NCI-H526 treated with DMSO at 0.1 percent for 48 hours (cell line): ENCODE measurements around the gene PIK3CD.
"Not testable (repeated sequence)": the region's sequence is repeated elsewhere in the genome, so short reads cannot be mapped to it uniquely, and the experiment has no call there.

Source experiments
- DNase-seq: peaks from one replicate; lab custom pipeline; 2025; lab: John Stamatoyannopoulos, UW

PIK3CD gene

GRCh38 chr1:9621032-9621431 lies 30.5 kb upstream of the PIK3CD start:
- no peak for DNase-seq

- no peak for DNase-seq
Measured at GRCh38 chr1:9624081-9624480, 27.4 kb upstream of the PIK3CD start.

DNA sequence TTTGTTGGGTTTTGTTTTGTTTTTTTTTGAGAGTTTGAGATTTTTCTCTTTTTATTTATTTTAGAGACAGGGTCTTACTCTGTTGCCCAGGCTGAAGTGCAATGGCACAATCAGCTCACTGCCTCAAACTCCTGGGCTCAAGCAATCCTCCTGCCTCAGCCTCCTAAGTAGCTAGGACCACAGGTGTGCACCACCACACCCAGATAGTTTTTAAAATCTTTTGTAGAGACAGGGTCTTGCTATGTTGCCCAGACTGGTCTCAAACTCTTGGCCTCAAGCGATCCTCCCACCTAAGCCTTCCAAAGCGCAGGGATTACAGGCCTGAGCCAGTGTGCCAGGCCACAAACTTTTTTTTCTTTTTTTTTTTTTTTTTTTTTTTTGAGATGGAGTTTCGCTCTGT lies 26.5 kb upstream of the PIK3CD start:
- not testable (repeated sequence) for DNase-seq

GRCh38 chr1:9626201-9626608 lies 25.3 kb upstream of the PIK3CD start:
- no peak for DNase-seq

- DNase-seq = no peak
Measured at GRCh38 chr1:9628541-9629444, 22.7 kb upstream of the PIK3CD start.

- DNase-seq = no peak
Measured at GRCh38 chr1:9629445-9630201, 21.9 kb upstream of the PIK3CD start.

DNA sequence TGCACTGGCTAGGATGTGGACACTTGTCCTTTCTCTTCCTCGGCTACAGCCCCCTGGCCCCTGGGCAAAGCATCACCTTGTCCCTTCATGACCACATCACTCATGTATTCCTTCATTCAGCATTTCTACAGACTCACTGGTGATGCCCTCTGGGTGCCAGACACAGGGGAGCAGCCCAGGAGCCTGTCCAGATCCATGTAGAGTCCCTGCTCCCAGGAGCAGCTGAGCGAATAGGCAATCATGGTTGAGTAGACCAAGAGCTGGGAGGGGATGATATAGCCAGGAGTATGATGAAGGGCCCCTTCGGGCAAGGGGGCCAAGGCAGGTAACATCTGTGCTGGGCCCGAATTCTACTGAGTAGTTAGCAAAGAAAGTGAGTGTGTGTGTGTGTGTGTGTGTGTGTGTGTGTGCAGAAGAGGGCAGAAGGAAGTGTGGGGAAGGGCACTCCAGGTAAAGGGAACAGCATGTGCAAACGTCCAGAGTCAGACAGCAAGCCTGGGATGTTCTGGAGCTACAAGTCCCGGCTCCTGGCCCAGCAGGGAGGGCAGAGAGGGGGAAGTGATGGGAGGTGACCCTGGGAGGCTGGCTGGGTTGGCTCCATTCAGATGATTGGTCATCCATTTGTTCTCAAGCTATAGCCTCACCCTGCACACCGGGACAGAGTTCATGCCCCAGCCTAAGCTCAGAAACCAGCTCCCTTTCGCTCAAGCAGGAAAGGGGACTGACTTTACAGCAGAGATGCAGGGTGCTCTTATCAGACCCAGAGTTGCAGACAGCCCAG lies 21.0 kb upstream of the PIK3CD start:
- DNase-seq = no peak

DNA sequence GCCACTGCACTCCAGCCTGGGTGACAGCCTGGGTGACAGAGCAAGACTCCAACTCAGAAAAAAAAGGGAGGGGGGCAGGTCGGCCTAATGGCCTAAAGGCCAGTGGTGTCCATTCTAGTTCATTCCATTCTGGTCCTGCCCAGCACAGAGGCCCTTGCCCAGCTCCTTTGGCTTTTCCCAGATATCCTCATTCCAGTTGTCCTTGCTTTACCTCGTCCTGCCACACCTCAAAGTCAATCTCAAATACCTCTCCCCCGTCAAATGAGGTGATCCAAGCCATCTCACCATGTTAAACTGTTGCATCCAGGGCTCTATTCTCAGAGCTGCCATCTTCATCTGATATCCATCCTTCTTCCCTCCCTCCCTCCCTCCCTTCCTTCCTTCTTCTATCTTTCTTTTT lies 19.9 kb upstream of the PIK3CD start:
- DNase-seq = no peak

DNA sequence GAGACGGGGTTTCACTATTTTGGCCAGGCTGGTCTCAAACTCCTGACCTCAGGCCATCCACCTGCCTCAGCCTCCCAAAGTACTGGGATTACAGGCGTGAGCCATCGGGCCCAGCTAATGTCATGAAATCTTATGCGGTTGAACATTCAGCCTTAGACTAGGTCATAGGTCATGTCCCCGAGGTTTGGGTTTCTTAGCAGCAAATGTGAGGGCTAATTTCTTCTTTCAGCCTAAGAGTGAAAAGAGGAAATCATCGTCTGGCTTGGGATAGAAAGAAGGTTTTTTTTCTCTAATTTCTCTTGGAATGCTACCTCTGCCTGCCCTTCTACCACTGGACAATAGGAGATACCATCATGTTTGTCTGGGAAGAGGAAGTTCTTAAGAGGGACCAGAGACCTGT lies 18.0 kb upstream of the PIK3CD start:
- DNase-seq = no peak

DNA sequence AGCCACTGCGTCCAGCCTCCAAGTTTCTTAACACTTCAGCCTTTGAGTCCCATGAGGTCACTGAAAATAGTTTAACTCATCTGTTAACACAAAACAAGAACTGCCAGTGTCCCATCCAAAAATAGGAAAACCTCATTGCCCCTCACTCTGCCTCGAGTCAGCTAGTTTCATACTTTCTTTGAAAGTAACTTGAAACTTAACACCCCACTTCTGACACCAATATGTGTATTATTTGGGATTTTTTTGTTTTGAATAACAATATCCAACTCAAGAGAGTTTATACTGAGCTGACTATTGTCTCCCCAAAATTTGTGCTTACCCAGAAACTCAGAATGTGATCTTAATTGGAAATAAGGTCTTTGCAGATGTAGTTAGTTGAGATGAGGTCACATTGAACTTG lies 16.9 kb upstream of the PIK3CD start:
- DNase-seq = no peak

DNA sequence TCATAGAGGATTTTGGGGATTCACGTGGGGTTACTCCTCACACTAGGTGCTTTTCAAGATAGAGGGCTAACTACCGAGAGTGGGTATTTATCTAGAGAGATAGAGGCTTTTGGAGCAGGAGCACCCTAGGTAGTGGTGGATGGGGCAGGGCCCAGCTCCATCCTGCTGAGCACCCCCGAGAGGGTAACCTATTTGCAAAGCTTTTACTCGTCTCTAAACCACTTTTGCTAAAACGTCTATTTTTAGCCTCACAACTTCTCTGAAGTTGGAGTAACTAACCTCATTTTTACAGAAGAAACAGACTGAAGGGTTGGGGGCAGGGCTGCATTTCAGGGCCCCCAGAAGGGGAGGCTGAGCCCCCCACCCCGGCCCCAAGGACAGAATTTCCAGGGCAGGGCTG lies 12.3 kb upstream of the PIK3CD start:
- DNase-seq = no peak

GRCh38 chr1:9643351-9644256 lies 7.9 kb upstream of the PIK3CD start:
- DNase-seq = no peak

DNA sequence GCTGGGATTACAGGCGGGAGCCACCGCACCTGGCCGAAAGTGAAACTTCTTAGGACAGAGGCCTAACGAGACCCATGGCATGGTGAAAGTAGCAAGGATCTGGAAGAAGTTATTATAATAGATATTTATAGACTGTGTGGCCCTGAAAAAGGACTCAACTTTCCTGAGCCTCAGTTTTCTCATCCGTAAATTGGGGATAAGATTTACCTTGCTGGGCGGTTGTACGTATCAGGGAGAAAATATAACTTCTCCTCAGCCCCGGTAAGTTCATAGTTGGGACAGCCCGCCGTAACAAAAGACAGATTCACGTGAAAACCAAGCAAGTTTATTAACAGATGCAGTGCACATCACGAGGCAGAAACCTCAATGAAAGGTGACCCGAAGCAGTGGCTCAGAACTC lies 5.5 kb upstream of the PIK3CD start:
- DNase-seq = no peak

DNA sequence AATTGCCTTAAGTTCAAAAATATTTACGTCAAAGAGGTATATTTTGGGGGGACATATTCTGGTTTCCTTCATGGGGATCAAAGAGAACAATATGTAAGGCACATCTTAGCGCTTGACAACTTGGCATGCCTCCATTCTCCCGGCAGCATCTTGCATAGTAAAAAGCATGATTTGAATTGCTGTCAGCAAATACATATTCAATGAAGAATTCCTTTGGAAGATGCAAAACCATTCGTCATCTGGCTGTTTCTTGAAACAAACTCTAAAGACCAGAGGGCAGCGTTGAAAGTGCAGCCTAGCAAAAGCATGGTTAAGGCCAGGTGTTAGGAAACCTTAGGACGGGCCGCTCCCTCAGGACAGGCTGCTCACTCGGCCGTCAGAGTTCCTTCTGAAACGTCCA lies 3.4 kb upstream of the PIK3CD start:
- DNase-seq = no peak

DNA sequence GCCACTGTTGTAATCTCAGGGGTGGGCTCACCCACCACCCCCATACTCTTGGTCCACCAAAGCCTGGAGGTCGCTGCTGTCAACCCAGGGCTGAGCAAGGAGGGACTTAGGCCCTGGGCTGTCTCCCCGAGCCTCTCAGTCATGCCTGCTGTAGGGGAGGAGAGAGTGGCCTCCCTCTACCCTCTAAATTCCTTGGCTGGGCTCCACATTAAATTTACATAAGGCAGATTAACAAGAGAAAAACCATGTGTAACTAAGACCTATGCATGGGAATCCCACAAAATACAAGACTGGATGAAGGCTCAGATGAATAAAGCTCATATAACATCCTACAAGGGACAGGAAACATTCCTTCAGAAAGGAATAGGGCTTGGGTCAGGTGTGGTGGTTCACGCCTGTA lies 1.8 kb upstream of the PIK3CD start:
- DNase-seq = no peak

- no peak for DNase-seq
Measured at GRCh38 chr1:9651220-9651564, 339 bp upstream of the PIK3CD start.

- no peak for DNase-seq
Measured at GRCh38 chr1:9652379-9653209, 1.1 kb downstream of the PIK3CD start.

GRCh38 chr1:9653210-9653490 lies 1.6 kb downstream of the PIK3CD start:
- DNase-seq = no peak

DNA sequence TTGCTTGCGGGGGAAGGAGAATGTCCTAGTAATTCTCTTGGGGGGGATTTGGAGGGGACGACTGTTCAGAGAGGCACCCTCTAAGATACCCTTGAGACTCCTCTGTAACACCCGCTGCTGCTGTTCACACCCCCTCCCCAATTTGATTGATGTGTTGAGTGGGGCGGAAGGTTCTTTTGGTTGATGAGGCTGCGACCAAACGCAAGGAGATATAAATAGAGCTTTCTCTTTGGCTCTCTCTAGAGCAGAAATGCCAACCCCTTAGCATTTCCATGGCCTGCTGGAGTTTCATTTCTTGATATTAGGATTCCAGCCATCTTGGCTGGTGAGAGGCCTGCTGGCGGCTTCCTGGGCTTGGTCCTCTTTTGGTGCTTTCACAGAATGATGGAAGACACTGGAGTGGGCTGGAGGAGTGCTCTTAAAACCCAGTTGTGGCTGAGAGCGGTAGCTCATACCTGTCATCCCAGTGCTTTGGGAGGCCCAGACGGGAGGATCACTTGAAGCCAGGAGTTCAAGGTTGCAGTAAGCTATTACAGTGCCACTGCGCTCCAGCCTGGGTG lies 2.0 kb downstream of the PIK3CD start:
- DNase-seq = no peak

- no peak for DNase-seq
Measured at GRCh38 chr1:9654051-9654833, 2.7 kb downstream of the PIK3CD start.
